B cell (primary cell): ENCODE data around the gene SMARCA4. TPM values are rescaled to one million over a fixed set of nuclear protein-coding genes. Genes with fewer than 3 reads are reported as not detected.

Source experiments
- ATAC-seq: fragments of 200-7000 bp; cut with Tn5 transposase; one replicate; pipeline ENCODE4 v1.10.0; 2021; ENCODE audit warnings: low read depth, mild to moderate bottlenecking, moderate number of reproducible peaks, moderate library complexity
- CTCF ChIA-PET: fragments of 350-600 bp; sonication (Branson Sonifier 250); formaldehyde crosslinking; loops from one replicate; lab custom pipeline; 2021; ENCODE audit warnings: antibody characterized with exemption, inconsistent platforms; lab: Charles Lee
- POLR2A ChIA-PET: fragments of 350-600 bp; sonication (Branson Sonifier 250); formaldehyde crosslinking; loops from one replicate; lab custom pipeline; 2021; ENCODE audit warnings: antibody characterized with exemption; lab: Charles Lee
- DNase-seq: peaks from one replicate; pipeline ENCODE4 v3.0.0; 2013
- H2AFZ ChIP-seq: 2 replicates; pipeline ENCODE4 v1.6.1; 2012; ENCODE audit warnings: mild to moderate bottlenecking, low read depth, low read length; ENCODE audit not compliant: insufficient read depth, poor library complexity, severe bottlenecking
- H3K27ac ChIP-seq, 2 donors: 1 replicate in 1 of 2; 2 replicates in 1 of 2; pipeline ENCODE4 v1.5.1; 2012 to 2013; ENCODE audit warnings: low read length in 2 of 2, mild to moderate bottlenecking in 2 of 2, moderate library complexity in 1 of 2
- H3K27me3 ChIP-seq, 4 experiments: fragments of 200-600 bp in 1 of 4; sonication (generic) in 1 of 4; replicated peaks in 1 of 4; 1 replicate in 2 of 4; 2 replicates in 2 of 4; pipeline versions ENCODE4 v1.6.1 to v1.7.0; 2013 to 2016; ENCODE audit warnings: low read length in 3 of 4, mild to moderate bottlenecking in 2 of 4, mixed read lengths in 1 of 4, moderate library complexity in 1 of 4; ENCODE audit not compliant: insufficient read depth in 4 of 4, control insufficient read depth in 3 of 4; ENCODE audit errors: control extremely low read depth in 1 of 4
- H3K36me3 ChIP-seq, 2 experiments: replicated peaks in 1 of 2; 1 replicate in 1 of 2; 2 replicates in 1 of 2; pipeline versions ENCODE4 v1.6.1 to v1.7.1; 2013; ENCODE audit warnings: low read length in 1 of 2; ENCODE audit not compliant: insufficient read depth in 2 of 2, control insufficient read depth in 1 of 2; ENCODE audit errors: control extremely low read depth in 1 of 2, extremely low read depth in 1 of 2
- H3K4me1 ChIP-seq, 2 donors: fragments of 200-600 bp in 1 of 2; sonication (generic) in 1 of 2; 1 replicate in 1 of 2; 2 replicates in 1 of 2; pipeline versions ENCODE4 v1.5.1 to v1.6.1; 2013 to 2017; ENCODE audit warnings: low read length in 2 of 2; ENCODE audit not compliant: control insufficient read depth in 2 of 2, insufficient read depth in 2 of 2
- H3K4me2 ChIP-seq: replicated peaks from 2 replicates; pipeline ENCODE3; 2012; ENCODE audit warnings: mild to moderate bottlenecking, low read depth, low read length; ENCODE audit not compliant: poor library complexity, severe bottlenecking
- H3K4me3 ChIP-seq, 5 experiments: fragments of 200-600 bp in 1 of 5; sonication (generic) in 1 of 5; 1 replicate in 3 of 5; 2 replicates in 2 of 5; pipeline versions ENCODE4 v1.5.1 to v1.7.0; 2011 to 2016; ENCODE audit warnings: low read length in 4 of 5, mild to moderate bottlenecking in 4 of 5, low read depth in 2 of 5, control low read depth in 1 of 5, moderate library complexity in 1 of 5; ENCODE audit not compliant: insufficient read depth in 1 of 5; ENCODE audit errors: control extremely low read depth in 1 of 5, extremely low read depth in 1 of 5
- H3K79me2 ChIP-seq: fragments of 200-600 bp; sonication (generic); one replicate; pipeline ENCODE4 v1.6.0; 2016; ENCODE audit warnings: low read length; ENCODE audit not compliant: control insufficient read depth, insufficient read depth
- H3K9ac ChIP-seq: fragments of 200-600 bp; sonication (generic); 2 replicates; pipeline ENCODE4 v1.6.1; 2017; ENCODE audit warnings: mild to moderate bottlenecking, low read length, moderate library complexity
- H3K9me3 ChIP-seq, 3 donors: one replicate each; pipeline versions ENCODE4 v1.6.1 to v1.7.1; 2013; ENCODE audit warnings: low read length in 2 of 3; ENCODE audit not compliant: control insufficient read depth in 2 of 3, insufficient read depth in 1 of 3; ENCODE audit errors: control extremely low read depth in 1 of 3
- H4K20me1 ChIP-seq: 2 replicates; pipeline ENCODE4 v1.6.0; 2012; ENCODE audit warnings: mild to moderate bottlenecking, low read length; ENCODE audit not compliant: insufficient read depth, control insufficient read depth, poor library complexity, severe bottlenecking
- H3K27ac Mint-ChIP-seq: one replicate; pipeline ENCODE4 v1.8.0; 2021; ENCODE audit warnings: mixed read lengths
- H3K27me3 Mint-ChIP-seq: one replicate; pipeline ENCODE4 v1.8.0; 2021; ENCODE audit warnings: mixed read lengths
- H3K4me1 Mint-ChIP-seq: one replicate; pipeline ENCODE4 v1.8.0; 2021; ENCODE audit warnings: mixed read lengths
- H3K4me3 Mint-ChIP-seq: one replicate; pipeline ENCODE4 v1.8.0; 2021; ENCODE audit warnings: mixed read lengths
- H3K9me3 Mint-ChIP-seq: one replicate; pipeline ENCODE4 v1.8.0; 2022; ENCODE audit warnings: mixed read lengths; ENCODE audit not compliant: insufficient read depth
- CTCF ChIP-seq: fragments of 200-600 bp; IDR thresholded peaks from one replicate; pipeline ENCODE4 v1.8.0; 2022; ENCODE audit warnings: antibody characterized with exemption, mild to moderate bottlenecking
- EZH2 ChIP-seq: IDR thresholded peaks from 2 replicates; pipeline ENCODE4 v1.6.1; 2012; ENCODE audit warnings: borderline replicate concordance, low read depth, mild to moderate bottlenecking, moderate library complexity, low read length; ENCODE audit not compliant: insufficient read depth, poor library complexity, severe bottlenecking
- WGBS: methylation state at CpG from one replicate; pipeline ENCODE4 v1.1.5; 2013; ENCODE audit warnings: missing lambda C conversion rate; ENCODE audit not compliant: insufficient coverage; 5-methylcytosine and 5-hydroxymethylcytosine counted together
- intact Hi-C: fragments of 100-400 bp; cut with micrococcal nuclease; formaldehyde crosslinking; loops from one replicate; pipeline ENCODE4 v1.10.0; 2022
- polyA plus RNA-seq: library from polyadenylated mRNA; depleted of rRNA; stranded (reverse); fragments of >200 nt; gene quantifications from 2 replicates; pipeline ENCODE4 v1.2.3, GENCODE V29; 2012
- total RNA-seq, 2 donors: library from RNA; stranded (reverse); fragments of 120-200 nt in 1 of 2; gene quantifications; 1 replicate in 1 of 2; 2 replicates in 1 of 2; pipeline versions ENCODE4 v1.2.3 to v1.2.4, GENCODE V29; 2013 to 2022

The SMARCA4 gene
- total and polyA plus RNA-seq, 2 donors (not counting 1 experiment from before 2014, with no cell fraction given): 49.7 to 82.3 TPM

GRCh38 chr19:11013771-11014170 lies 52.9 kb downstream of the SMARCA4 start:
- ChIA-PET POLR2A (no interaction called here), CTCF (no interaction called here)
- Histone ChIP-seq H3K9ac (no peak overlapping the region), H3K4me1 (no peaks in the 10 kb centered on the region), H3K4me2 (no peak overlapping the region), H3K4me3 (no peak overlapping the region), H3K27ac (no peak overlapping the region), H3K79me2 (peaks cover 4% of the 10 kb centered on the region), H3K36me3 (peaks cover 1 to 69% of the 10 kb centered on the region in 2 experiments), H4K20me1 (peaks cover 6% of the 10 kb centered on the region), H2AFZ (no peak overlapping the region), H3K27me3 (no peaks in the 10 kb centered on the region), H3K9me3 (no peaks in the 10 kb centered on the region)
- no peak for DNase-seq
- Mint-ChIP-seq H3K4me1 (no peaks in the 10 kb centered on the region), H3K4me3 (no peak overlapping the region), H3K9me3 (no peaks in the 10 kb centered on the region), H3K27ac (no peak overlapping the region), H3K27me3 (no peaks in the 10 kb centered on the region)
- intact Hi-C loops: no loop called here
- WGBS: 95% methylated on average over 7 of the region's 7 CpGs
- ATAC-seq: no peak
- TF ChIP-seq EZH2 (no peak), CTCF (no peak)

GRCh38 chr19:11014403-11014911 lies 53.6 kb downstream of the SMARCA4 start:
- Histone ChIP-seq H2AFZ (no peak overlapping the region), H3K4me2 (no peak overlapping the region), H3K36me3 (peaks cover 1 to 71% of the 10 kb centered on the region in 2 experiments), H3K4me1 (no peaks in the 10 kb centered on the region), H3K27me3 (no peaks in the 10 kb centered on the region), H3K79me2 (peaks cover 4% of the 10 kb centered on the region), H3K4me3 (no peak overlapping the region), H3K9ac (no peak overlapping the region), H3K27ac (no peak overlapping the region), H3K9me3 (no peaks in the 10 kb centered on the region), H4K20me1 (peaks cover 6% of the 10 kb centered on the region)
- Mint-ChIP-seq H3K4me3 (no peak overlapping the region), H3K27me3 (no peaks in the 10 kb centered on the region), H3K9me3 (no peaks in the 10 kb centered on the region), H3K4me1 (no peaks in the 10 kb centered on the region), H3K27ac (no peak overlapping the region)
- CTCF ChIA-PET: no interaction called here
- POLR2A ChIA-PET: no interaction called here
- DNase-seq: no peak
- no peak for ATAC-seq
- intact Hi-C loops: no loop called here
- no peak for TF ChIP-seq EZH2
- no peak for TF ChIP-seq CTCF
- 98% methylated on average over 10 of the region's 12 CpGs for WGBS
